Prostate gland (tissue), 2 donors: ENCODE results near the gene GRM8.

ENCODE experiments used
- POLR2AphosphoS5 ChIP-seq: sonication (generic); formaldehyde crosslinking; IDR thresholded peaks from one replicate; pipeline ENCODE4 v1.6.1; 2017; ENCODE audit warnings: antibody characterized with exemption
- TF ChIP-seq, protein P1 (sequence below), 4 experiments: fragments of 200-600 bp in 2 of 4; fragments of 450-650 bp in 2 of 4; sonication (generic) in 2 of 4; IDR thresholded peaks; 1 replicate in 3 of 4; 2 replicates in 1 of 4; pipeline ENCODE4 v1.5.1; 2016 to 2019; ENCODE audit warnings: antibody characterized with exemption in 4 of 4, mild to moderate bottlenecking in 2 of 4, moderate library complexity in 2 of 4

DNA sequence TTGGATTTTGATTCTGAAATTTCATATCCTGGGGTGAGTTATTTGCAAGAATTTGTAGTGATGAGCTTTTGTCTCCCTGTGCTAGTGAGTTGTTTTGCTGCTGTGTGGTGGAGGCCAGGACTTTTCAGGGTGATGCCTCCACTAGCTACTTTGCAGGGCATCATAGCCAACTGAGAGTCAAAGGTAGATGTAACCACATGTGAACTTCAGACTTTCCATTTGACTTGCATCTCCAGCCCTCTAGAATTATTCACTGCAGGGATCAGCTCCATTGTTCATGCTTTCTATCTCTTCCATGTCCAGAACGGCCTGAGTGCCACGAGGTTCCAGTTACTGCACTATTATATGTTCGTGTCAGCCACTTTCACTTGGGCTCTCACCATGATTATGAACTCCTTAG, 534.3 kb downstream of the GRM8 start:
- TF ChIP-seq, protein P1, sequence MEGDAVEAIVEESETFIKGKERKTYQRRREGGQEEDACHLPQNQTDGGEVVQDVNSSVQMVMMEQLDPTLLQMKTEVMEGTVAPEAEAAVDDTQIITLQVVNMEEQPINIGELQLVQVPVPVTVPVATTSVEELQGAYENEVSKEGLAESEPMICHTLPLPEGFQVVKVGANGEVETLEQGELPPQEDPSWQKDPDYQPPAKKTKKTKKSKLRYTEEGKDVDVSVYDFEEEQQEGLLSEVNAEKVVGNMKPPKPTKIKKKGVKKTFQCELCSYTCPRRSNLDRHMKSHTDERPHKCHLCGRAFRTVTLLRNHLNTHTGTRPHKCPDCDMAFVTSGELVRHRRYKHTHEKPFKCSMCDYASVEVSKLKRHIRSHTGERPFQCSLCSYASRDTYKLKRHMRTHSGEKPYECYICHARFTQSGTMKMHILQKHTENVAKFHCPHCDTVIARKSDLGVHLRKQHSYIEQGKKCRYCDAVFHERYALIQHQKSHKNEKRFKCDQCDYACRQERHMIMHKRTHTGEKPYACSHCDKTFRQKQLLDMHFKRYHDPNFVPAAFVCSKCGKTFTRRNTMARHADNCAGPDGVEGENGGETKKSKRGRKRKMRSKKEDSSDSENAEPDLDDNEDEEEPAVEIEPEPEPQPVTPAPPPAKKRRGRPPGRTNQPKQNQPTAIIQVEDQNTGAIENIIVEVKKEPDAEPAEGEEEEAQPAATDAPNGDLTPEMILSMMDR (IDR thresholded peaks at IDR 0.05): no peak
- TF ChIP-seq POLR2AphosphoS5: no peak
